Measurements from ENCODE around the gene NIT2. TPM values are rescaled to one million over a fixed set of nuclear protein-coding genes. Genes with fewer than 3 reads are reported as not detected.
"Not testable (repeated sequence)": the region's sequence is repeated elsewhere in the genome, so short reads cannot be mapped to it uniquely, and the experiment has no call there.

The NIT2 gene
- total RNA-seq, 2 donors from 2014 or later: 53.5 to 61.0 TPM

GRCh38 chr3:100331660-100332059, 2.9 kb upstream of the NIT2 start:
- ATAC-seq (no peak), DNase-seq (ENCODE audit: low spot score in 2 of 2) (no peak)
- Mint-ChIP-seq H3K27ac (peak overlapping the region in 1 of 2 donors; percentile 0), H3K36me3 (peaks cover 6 to 16% of the 10 kb centered on the region in 2 donors), H3K9me3 (no peaks in the 10 kb centered on the region)

GRCh38 chr3:100333051-100333450, 1.5 kb upstream of the NIT2 start:
- H3K27ac Mint-ChIP-seq: no peak overlapping the region
- H3K9me3 Mint-ChIP-seq: no peaks in the 10 kb centered on the region

DNA sequence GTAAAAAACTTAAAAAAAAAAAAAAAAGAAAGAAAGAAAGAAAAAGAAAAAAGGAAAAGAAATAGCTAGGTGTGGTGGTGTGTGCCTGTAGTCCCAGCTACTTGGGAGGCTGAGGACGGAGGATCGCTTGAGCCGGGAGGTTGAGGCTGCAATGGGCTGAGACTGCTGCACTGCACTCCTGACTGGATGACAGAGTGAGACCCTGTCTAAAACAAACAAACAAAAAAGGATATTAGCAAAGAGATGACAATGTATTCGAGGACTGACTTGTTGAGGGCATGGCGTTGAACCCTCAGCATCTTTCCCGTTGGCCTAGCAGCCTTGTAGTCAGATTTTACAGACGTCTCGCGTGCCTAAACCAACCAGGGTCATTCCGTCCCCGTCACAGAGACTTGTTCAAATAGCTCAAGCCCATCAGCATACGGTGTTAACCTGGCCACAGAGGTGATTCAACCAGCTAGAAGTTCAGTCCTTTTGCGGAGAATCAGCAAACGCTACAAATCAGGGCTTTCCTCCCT, 528 bp upstream of the NIT2 start:
- peak in 1 of 2 donors; percentile 55 for ATAC-seq
- no peaks in the 10 kb centered on the region for H3K9me3 Mint-ChIP-seq
- no peak for DNase-seq (ENCODE audit: low spot score in 2 of 2)
- peak overlapping the region in 1 of 2 donors; percentile 93 for H3K27ac Mint-ChIP-seq
- H3K36me3 Mint-ChIP-seq: peaks cover 7 to 9% of the 10 kb centered on the region in 2 donors

More at GRCh38 chr3:100333051-100333450, 1.5 kb upstream of the NIT2 start:
- ATAC-seq: no peak
- peaks cover 6 to 7% of the 10 kb centered on the region in 2 donors for H3K36me3 Mint-ChIP-seq
- no peak for DNase-seq (ENCODE audit: low spot score in 2 of 2)

- ATAC-seq (no peak), DNase-seq (ENCODE audit: low spot score in 2 of 2) (no peak)
- Mint-ChIP-seq H3K36me3 (peaks cover 8 to 12% of the 10 kb centered on the region in 2 donors), H3K27ac (peak overlapping the region; percentile 93 to 98), H3K9me3 (no peaks in the 10 kb centered on the region)
These were observed 877 bp downstream of the NIT2 start for GRCh38 chr3:100335434-100335833.

- DNase-seq (ENCODE audit: low spot score in 2 of 2): not testable (repeated sequence)
- H3K36me3 Mint-ChIP-seq: peaks cover 12 to 16% of the 10 kb centered on the region in 2 donors
These were observed 1.7 kb downstream of the NIT2 start for GRCh38 chr3:100336229-100336628.

DNA sequence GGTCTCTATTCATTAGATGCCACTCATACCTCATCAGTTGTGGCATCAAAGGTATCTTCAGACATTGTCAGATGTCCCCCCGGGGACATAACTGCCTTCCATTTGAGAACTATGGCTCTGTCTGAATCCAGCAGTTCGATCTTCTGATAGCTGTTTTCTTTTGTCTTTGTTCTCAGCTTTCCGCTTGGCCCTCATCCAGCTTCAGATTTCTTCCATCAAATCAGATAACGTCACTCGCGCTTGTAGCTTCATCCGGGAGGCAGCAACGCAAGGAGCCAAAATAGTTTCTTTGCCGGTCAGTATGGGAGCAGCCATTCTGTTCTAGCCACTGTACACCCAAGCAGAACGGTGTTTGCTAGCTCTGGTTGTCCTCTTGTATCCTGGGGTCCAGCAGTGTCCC, 4.4 kb downstream of the NIT2 start:
- peaks cover 0 to 4% of the 10 kb centered on the region in 2 donors for H3K9me3 Mint-ChIP-seq
- ATAC-seq (no peak), DNase-seq (ENCODE audit: low spot score in 2 of 2) (no peak)
- peak overlapping the region in 1 of 2 donors; percentile 2 for H3K27ac Mint-ChIP-seq
- H3K36me3 Mint-ChIP-seq: peaks cover 12 to 39% of the 10 kb centered on the region in 2 donors

More at GRCh38 chr3:100336229-100336628, 1.7 kb downstream of the NIT2 start:
- ATAC-seq, H3K9me3 Mint-ChIP-seq: not testable (repeated sequence)
- peak overlapping the region; percentile 79 to 93 for H3K27ac Mint-ChIP-seq

DNA sequence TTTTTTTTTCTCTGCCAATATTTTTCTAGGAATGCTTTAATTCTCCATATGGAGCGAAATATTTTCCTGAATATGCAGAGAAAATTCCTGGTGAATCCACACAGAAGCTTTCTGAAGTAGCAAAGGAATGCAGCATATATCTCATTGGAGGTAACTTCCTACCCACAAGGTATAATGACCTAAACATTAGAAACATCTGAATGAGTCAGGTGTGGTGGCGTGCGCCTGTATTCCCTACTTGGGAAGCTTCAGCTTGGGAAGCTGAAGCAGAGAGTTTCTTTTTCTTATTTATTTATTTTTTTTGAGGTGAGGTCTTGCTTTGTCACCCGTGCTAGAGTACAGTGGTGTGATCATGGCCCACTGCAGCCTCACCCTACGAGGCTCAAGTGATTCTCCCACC, 5.2 kb downstream of the NIT2 start:
- Mint-ChIP-seq H3K27ac (no peak overlapping the region), H3K9me3 (peaks cover 0 to 4% of the 10 kb centered on the region in 2 donors), H3K36me3 (peaks cover 12 to 42% of the 10 kb centered on the region in 2 donors)
- no peak for DNase-seq (ENCODE audit: low spot score in 2 of 2)
- ATAC-seq: no peak

DNA sequence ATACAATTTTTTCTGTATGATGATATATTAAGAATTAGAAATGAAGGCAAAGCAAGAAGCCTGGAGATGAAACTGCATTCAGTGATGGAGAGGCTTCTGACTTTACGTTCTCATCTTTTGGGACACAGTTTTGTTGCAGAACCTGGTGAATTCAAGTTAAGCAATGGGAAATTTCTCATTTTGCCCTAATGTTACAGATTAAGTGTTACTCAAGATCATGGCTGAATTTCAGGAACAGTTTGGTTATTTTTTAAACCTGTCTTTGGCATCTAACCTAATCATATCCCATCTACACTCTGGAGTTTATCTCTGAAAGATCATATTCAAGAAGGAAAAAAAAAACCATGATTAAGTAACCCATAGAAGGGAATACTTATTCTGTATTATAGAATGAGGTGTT, 6.0 kb downstream of the NIT2 start:
- H3K27ac Mint-ChIP-seq: no peak overlapping the region
- DNase-seq (ENCODE audit: low spot score in 2 of 2) (no peak), ATAC-seq (no peak)
- peaks cover 0 to 4% of the 10 kb centered on the region in 2 donors for H3K9me3 Mint-ChIP-seq
- peaks cover 8 to 39% of the 10 kb centered on the region in 2 donors for H3K36me3 Mint-ChIP-seq

DNA sequence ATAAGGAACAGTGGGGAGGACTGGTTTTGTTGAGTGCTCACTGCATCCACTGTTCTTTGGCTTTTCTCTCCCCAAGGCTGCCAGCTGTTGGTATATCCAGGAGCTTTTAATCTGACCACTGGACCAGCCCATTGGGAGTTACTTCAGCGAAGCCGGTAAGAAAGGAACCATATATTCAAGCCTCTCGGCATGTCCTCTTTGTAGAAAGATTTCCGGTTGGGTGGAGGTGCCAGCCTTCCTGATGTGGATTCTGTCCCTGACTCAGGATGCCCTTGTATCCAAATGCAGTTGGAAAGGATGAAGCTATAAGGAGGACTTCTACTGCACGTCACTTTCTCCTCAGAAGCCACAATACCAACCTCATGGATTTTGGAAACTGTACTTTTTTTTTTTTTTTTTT, 14.2 kb downstream of the NIT2 start:
- no peak for DNase-seq (ENCODE audit: low spot score in 2 of 2)
- ATAC-seq: no peak
- peaks cover 0 to 7% of the 10 kb centered on the region in 2 donors for H3K9me3 Mint-ChIP-seq

GRCh38 chr3:100351770-100352169, 17.2 kb downstream of the NIT2 start:
- peaks cover 30 to 35% of the 10 kb centered on the region in 2 donors for H3K36me3 Mint-ChIP-seq
- not testable (repeated sequence) for H3K9me3 Mint-ChIP-seq; ATAC-seq; DNase-seq (ENCODE audit: low spot score in 2 of 2); H3K27ac Mint-ChIP-seq

More for the DNA sequence above, 14.2 kb downstream of the NIT2 start:
- peaks cover 42 to 56% of the 10 kb centered on the region in 2 donors for H3K36me3 Mint-ChIP-seq
- H3K27ac Mint-ChIP-seq: no peak overlapping the region

DNA sequence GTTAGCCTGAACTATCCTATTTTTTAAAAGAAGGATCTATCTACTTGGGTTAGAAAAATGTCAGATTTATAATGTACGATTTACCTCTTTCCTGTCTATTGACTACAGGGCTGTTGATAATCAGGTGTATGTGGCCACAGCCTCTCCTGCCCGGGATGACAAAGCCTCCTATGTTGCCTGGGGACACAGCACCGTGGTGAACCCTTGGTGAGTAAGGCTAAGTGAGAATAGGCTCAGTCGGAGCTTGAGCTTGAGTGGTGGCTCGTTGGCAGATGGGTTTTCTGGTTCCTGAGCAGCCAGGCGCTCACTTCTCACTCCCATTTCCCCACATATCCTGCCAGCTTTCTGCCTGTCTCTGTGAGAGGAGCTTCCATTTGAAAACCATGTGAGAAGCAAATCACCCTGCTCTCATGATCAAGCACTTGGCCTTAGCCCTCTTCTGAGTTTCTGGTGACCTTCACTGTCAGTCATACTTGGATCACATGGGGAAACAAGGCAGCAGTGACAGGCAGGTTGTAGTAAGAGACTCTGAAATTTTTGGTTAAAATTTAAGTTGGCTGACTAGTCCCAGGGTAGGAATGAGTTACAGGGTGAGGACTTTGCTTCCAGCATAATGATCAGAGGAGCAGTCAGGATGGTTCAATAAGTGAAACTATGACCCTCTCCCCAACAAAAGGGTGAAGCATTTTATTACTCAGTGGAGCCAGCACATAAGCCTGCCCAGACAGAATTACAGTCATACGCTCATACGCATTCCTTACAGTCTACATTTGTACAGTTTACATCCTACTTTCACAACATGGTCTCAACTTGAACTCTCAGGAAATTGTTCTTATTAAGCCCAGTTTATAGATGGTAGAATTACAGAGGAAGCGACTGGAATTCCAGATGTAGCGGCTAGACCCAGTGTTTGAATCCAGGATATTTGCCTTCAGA, 18.0 kb downstream of the NIT2 start:
- peaks cover 0 to 7% of the 10 kb centered on the region in 2 donors for H3K9me3 Mint-ChIP-seq
- DNase-seq (ENCODE audit: low spot score in 2 of 2) (no peak), ATAC-seq (peak; percentile 24 to 33)
- peak overlapping the region in 1 of 2 donors; percentile 50 for H3K27ac Mint-ChIP-seq
- H3K36me3 Mint-ChIP-seq: peaks cover 30 to 35% of the 10 kb centered on the region in 2 donors

DNA sequence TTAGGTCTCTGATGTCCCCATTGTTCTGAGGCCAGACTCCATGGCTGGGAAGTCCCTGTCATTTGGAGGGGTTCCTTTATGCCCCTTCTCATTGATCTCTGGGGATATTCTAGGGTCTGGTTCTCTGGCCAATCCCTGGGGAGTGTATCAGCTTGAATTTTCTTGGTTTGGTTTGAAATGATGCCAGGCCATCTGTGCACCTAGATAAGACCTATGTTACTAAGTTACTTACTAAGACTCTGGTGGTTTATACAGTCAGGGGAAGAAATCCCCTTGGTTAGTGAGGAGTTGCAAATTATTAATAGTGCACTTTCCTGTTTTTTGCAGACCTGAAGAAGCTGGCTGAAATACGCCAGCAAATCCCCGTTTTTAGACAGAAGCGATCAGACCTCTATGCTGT, 20.3 kb downstream of the NIT2 start:
- DNase-seq (ENCODE audit: low spot score in 2 of 2) (no peak), ATAC-seq (no peak)
- H3K27ac Mint-ChIP-seq: no peak overlapping the region
- H3K36me3 Mint-ChIP-seq: peaks cover 17 to 19% of the 10 kb centered on the region in 2 donors
- peaks cover 0 to 7% of the 10 kb centered on the region in 2 donors for H3K9me3 Mint-ChIP-seq

GRCh38 chr3:100358413-100358812, 23.9 kb downstream of the NIT2 start:
- Mint-ChIP-seq H3K27ac (peak overlapping the region; percentile 10 to 20), H3K9me3 (peaks cover 4% of the 10 kb centered on the region in 2 donors), H3K36me3 (peaks cover 11 to 13% of the 10 kb centered on the region in 2 donors)
- ATAC-seq (no peak), DNase-seq (ENCODE audit: low spot score in 2 of 2) (no peak)

DNA sequence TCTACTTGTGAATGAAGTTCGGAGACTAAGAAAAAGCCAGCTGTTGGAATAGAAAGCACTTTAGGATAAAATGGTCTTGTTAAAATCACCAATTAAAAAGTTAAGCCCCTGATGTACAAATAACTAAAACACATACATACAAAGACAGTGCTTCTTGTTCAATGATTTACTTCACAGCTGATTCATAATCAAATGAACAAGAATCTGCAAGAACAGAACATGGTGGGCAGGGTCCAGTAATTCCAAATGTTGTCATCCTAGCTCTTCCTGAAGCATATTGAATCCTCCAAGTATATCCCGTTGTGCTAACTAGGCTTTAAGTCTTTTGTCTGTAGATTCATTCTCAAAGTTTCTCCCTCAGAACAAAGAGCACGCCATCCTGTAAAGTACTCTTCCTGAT, 24.5 kb downstream of the NIT2 start:
- no peak for DNase-seq (ENCODE audit: low spot score in 2 of 2)
- Mint-ChIP-seq H3K36me3 (peaks cover 13 to 19% of the 10 kb centered on the region in 2 donors), H3K9me3 (peaks cover 4% of the 10 kb centered on the region in 2 donors), H3K27ac (peak overlapping the region; percentile 10 to 20)
- no peak for ATAC-seq

- peaks cover 4% of the 10 kb centered on the region in 2 donors for H3K9me3 Mint-ChIP-seq
- peak overlapping the region in 1 of 2 donors; percentile 51 for H3K27ac Mint-ChIP-seq
- no peak for ATAC-seq
- no peak for DNase-seq (ENCODE audit: low spot score in 2 of 2)
- H3K36me3 Mint-ChIP-seq: peaks cover 28 to 37% of the 10 kb centered on the region in 2 donors
These were observed 26.4 kb downstream of the NIT2 start for GRCh38 chr3:100360757-100361496.

DNA sequence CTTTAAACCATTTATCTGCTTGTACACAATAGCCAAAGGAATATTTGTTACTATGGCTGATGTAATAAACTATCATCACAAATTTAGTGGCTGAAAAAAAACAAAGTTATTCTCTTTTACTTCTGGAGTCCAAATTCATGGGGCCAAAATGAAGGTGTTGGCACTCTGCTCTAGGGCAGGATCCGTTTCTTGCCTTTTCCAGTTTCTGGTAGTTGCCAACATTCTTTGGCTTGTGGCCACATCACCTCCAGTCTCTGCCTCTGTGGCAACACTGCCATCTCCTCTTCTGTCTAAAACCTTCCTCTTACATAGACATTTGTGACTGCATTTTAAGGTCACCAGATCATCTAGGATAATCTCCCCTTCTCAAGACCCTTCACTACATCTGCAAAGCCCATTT, 27.3 kb downstream of the NIT2 start:
- Mint-ChIP-seq H3K36me3 (peaks cover 29 to 40% of the 10 kb centered on the region in 2 donors), H3K27ac (peak overlapping the region in 1 of 2 donors; percentile 40), H3K9me3 (peaks cover 4% of the 10 kb centered on the region in 2 donors)
- DNase-seq (ENCODE audit: low spot score in 2 of 2) (no peak), ATAC-seq (no peak)

Measured in activated naive CD4-positive, alpha-beta T cell treated with anti-CD3 and anti-CD28 coated beads, Interleukin-2, amount 50 U/mL, for 72 hours (primary cell).